Left lung (tissue), 10 donors: ENCODE data around the gene DHX38. TPM values are rescaled to one million over a fixed set of nuclear protein-coding genes. Genes with fewer than 3 reads are reported as not detected.

Source experiments
- ATAC-seq: fragments of 200-7000 bp; cut with Tn5 transposase; one replicate; pipeline ENCODE4 v1.9.1; 2020; ENCODE audit warnings: moderate library complexity
- DNase-seq, 4 donors: peaks; one replicate each; pipeline ENCODE4 v3.0.0-alpha.2; 2013 to 2020
- H3K27ac ChIP-seq, 2 donors: fragments of 200-600 bp; sonication (generic) in 1 of 2; one replicate each; pipeline versions ENCODE4 v1.5.0 to v1.8.0; 2020 to 2021
- H3K27me3 ChIP-seq, 2 donors: fragments of 200-600 bp; sonication (generic) in 1 of 2; one replicate each; pipeline versions ENCODE4 v1.5.0 to v1.8.0; 2020 to 2021
- H3K36me3 ChIP-seq, 2 donors: fragments of 200-600 bp; sonication (generic) in 1 of 2; one replicate each; pipeline versions ENCODE4 v1.5.0 to v1.8.0; 2020 to 2021
- H3K4me1 ChIP-seq, 2 donors: fragments of 200-600 bp; one replicate each; pipeline ENCODE4 v1.8.0; 2021
- H3K4me3 ChIP-seq, 2 donors: fragments of 200-600 bp; sonication (generic) in 1 of 2; one replicate each; pipeline versions ENCODE4 v1.5.0 to v1.8.0; 2020 to 2021; ENCODE audit warnings: mild to moderate bottlenecking in 1 of 2
- H3K9me3 ChIP-seq, 2 donors: fragments of 200-600 bp; sonication (generic) in 1 of 2; one replicate each; pipeline versions ENCODE4 v1.5.0 to v1.8.0; 2020 to 2021
- CTCF ChIP-seq, 2 donors: fragments of 200-600 bp; sonication (generic) in 1 of 2; IDR thresholded peaks; one replicate each; pipeline versions ENCODE4 v1.5.0 to v1.8.0; 2021; ENCODE audit warnings: antibody characterized with exemption in 2 of 2
- intact Hi-C, 2 donors: fragments of 100-400 bp; cut with DNase I; formaldehyde crosslinking; loops; one replicate each; pipeline versions ENCODE4 v1.11.2 to v1.14.2; 2022
- polyA plus RNA-seq, 6 donors: library from polyadenylated mRNA; unstranded; fragments of 120-200 nt; gene quantifications; one replicate each; pipeline ENCODE4 v1.2.1, GENCODE V29; 2013; ENCODE audit not compliant: insufficient read length in 6 of 6
- total RNA-seq, 2 donors: library from RNA; stranded (reverse); fragmentation: NEBNext Ultra II Directional; extraction: Animal tissue kit (Norgen Biotek cat#: 25700); gene quantifications; one replicate each; pipeline ENCODE4 v1.2.1, GENCODE V29; 2021
- donor health status: DM: no; HTN: yes; CAD: no.
- donor health status: DM: no; HTN: no; CAD: no.

The DHX38 gene
- total and polyA plus RNA-seq, 8 donors: 41.5 to 81.6 (median 75.4) TPM

- ATAC-seq (no peak), DNase-seq (peak in 1 of 4 donors; percentile 22)
- TF ChIP-seq CTCF (IDR thresholded peaks at IDR 0.05): no peak
- Histone ChIP-seq H3K9me3 (no peaks in the 10 kb centered on the region), H3K27me3 (no peaks in the 10 kb centered on the region), H3K4me1 (no peaks in the 10 kb centered on the region), H3K27ac (no peak overlapping the region), H3K4me3 (no peak overlapping the region), H3K36me3 (peaks cover 0 to 74% of the 10 kb centered on the region in 2 donors)
- intact Hi-C loops: no loop called here
Measured at GRCh38 chr16:72110662-72111615, 17.3 kb downstream of the DHX38 start.

GRCh38 chr16:72111657-72112451, 18.2 kb downstream of the DHX38 start:
- intact Hi-C loops: no loop called here
- Histone ChIP-seq H3K27ac (no peak overlapping the region), H3K36me3 (peaks cover 0 to 65% of the 10 kb centered on the region in 2 donors), H3K27me3 (no peaks in the 10 kb centered on the region), H3K4me3 (no peak overlapping the region), H3K4me1 (no peaks in the 10 kb centered on the region), H3K9me3 (no peaks in the 10 kb centered on the region)
- DNase-seq (peak in 1 of 4 donors; percentile 14), ATAC-seq (no peak)
- TF ChIP-seq CTCF (IDR thresholded peaks at IDR 0.05): no peak

DNA sequence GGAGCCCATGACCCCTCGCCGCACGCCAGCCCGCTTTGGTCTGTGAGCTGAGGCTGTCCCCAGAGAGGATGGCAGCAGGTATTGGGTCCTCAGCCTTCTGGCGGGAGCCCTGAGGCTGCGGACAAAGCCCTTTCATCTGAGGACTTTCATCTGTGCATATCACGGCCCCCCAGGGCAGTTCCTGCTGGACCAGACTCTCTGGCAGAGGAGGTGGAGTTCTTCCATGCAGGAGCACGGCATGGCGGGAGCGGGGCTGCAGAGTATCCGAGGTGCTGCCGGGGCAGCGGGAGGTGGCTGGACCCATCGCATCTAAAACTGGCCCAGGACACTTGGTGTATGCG, 18.8 kb downstream of the DHX38 start:
- H3K27me3 ChIP-seq: no peaks in the 10 kb centered on the region
- no peaks in the 10 kb centered on the region for H3K9me3 ChIP-seq
- ATAC-seq (no peak), DNase-seq (peak in 1 of 4 donors; percentile 24)
- no peak overlapping the region for H3K4me3 ChIP-seq
- H3K36me3 ChIP-seq: peaks cover 0 to 60% of the 10 kb centered on the region in 2 donors
- intact Hi-C loops: no loop called here
- no peaks in the 10 kb centered on the region for H3K4me1 ChIP-seq
- TF ChIP-seq CTCF (IDR thresholded peaks at IDR 0.05): no peak
- no peak overlapping the region for H3K27ac ChIP-seq

GRCh38 chr16:72112906-72113615, 19.4 kb downstream of the DHX38 start:
- H3K4me3 ChIP-seq: no peak overlapping the region
- DNase-seq (peak in 1 of 4 donors; percentile 16), ATAC-seq (no peak)
- no peak for TF ChIP-seq CTCF (IDR thresholded peaks at IDR 0.05)
- no peaks in the 10 kb centered on the region for H3K9me3 ChIP-seq
- H3K36me3 ChIP-seq: peaks cover 0 to 53% of the 10 kb centered on the region in 2 donors
- no peaks in the 10 kb centered on the region for H3K27me3 ChIP-seq
- no peak overlapping the region for H3K27ac ChIP-seq
- no peaks in the 10 kb centered on the region for H3K4me1 ChIP-seq
- intact Hi-C loops: no loop called here
